ENCODE measurements around the gene IMMP2L.

The IMMP2L gene

DNA sequence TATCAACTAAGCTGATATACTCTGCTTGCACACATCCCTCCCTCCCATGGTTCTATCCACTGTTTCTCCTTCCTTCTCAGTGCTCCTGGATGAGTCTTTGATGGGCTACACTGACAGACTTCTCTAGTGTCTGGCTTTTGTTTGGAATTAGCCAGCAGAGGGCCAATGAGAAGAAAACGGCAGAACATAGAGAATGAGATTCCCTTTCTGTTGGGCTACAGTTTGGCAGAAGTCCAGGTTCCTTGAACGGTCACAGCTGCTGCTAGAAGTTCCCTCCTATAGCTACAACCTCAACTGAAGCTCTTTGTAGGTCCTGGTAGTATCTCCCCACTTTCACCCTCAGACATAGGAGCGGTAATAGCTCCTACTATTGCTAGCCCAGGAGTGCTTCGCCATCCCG is 722.4 kb downstream of the IMMP2L start:
- no peak for DNase-seq

DNA sequence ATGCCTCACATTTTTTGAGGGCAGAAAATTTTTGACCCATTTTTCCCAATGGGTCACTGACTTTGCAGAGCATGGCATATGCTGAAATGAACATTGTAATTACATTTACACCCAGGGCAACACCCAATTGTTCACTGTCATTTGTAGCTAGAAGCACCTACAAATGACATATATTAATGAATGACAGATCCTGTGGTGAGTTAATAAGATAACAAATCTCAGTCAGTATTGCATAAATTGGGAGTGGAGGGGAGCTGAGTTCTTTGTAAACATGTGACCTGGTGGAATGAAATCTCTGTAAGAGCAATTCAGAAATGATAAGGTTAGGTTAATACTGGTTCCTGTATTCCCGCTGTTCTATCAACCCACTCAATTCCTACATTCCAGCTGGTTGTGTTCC is 726.4 kb downstream of the IMMP2L start:
- no peak for DNase-seq

DNA sequence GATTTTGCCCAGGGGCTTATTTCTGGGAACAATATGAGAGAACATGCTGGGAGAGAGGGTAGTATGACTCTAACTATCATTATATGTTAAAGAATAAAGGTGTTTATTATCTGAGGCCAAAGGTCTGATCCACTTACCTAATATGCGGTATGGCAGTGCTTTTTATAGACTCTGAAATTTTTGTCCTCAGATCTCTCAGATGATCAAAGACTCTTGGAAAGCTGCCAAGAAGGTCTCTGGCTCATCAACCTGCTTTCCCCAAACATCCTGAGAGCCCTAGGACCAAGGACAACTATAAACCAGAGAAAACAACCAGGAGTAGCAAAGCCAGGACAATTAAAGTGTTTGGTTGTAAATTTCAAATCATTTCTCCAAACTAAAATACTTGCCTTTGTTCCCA is 727.1 kb downstream of the IMMP2L start:
- no peak for DNase-seq

DNA sequence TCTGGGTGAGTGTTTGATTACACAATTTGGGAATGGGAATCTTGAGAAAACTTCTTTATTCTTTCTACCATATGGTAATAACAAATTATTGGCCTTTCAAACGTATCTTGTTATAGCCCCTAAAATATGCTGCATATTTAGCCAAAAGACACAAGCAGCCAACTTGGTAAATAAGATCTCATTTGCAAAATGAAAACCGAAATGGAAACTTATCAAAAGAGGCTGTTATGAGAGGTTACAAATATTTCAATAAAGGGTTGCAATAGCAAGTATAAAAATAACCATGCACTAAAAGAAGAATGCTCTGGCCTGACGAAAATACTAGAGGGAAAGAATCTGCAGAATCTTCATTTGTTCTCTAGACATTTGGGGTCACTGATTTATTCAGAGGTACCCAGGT is 730.9 kb downstream of the IMMP2L start:
- no peak for DNase-seq

DNA sequence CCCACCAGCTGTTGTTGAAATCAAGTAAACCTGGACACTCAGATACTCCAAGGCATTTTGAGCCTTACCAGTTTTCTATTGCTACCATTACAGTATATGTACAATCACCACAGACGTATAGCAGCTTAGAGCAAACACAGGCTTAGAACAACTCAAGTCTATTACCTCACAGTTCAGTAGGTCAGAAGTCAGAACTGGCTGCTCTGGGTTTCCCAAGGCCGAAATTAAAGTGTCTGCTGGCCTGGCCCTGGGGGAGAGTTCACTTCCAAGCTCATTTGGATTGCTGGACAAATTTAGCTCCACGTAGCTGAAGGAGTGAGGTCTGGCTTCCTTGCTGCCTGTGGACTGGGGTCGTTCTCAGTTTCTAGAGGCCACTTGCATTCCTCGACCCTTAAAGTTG is 731.5 kb downstream of the IMMP2L start:
- DNase-seq, result no peak

DNA sequence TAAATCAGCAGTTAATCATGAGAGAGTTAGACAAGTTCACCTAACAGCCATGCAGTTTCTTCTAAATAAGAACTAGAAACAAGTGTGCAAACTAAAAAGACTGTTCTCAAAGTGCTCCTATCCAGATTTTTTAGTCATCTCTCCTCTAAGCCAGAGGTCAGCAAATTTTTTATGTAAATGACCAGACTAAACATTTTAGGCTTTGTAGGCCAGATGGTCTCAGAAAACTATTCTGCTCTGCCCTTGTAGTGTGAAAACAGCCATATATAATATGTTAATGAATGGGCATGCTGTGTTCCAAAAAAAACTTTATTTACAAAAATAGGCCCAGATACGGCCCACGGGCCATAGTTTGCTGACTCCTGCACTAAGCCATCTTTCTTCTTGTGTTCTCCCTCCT is 734.4 kb downstream of the IMMP2L start:
- no peak for DNase-seq

DNA sequence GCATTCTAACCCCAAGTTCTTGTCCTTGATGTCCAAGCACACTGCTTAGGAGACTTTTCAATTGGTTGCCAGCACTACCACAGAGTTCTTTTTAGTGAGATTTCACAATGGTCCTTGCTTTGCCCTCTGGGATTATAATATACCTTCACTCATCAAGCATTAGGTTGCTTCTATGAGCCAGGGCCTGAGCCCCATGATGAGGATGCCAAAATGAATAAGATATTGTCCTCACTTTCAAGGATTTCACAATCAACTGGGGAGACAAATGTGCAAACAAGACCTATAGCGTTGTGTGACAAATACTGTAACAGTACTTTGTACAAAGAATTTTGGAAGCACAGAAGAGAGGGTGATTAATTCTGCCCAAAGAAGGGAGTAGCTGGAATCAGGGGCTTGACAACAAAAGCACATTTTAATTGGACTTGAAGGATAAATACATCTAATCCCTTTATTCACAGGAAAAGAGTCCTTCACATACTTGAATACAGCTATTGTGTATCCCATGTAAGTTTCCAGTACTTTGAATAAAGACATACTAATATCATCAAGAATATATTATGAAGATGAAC is 734.9 kb downstream of the IMMP2L start:
- no peak for DNase-seq

DNA sequence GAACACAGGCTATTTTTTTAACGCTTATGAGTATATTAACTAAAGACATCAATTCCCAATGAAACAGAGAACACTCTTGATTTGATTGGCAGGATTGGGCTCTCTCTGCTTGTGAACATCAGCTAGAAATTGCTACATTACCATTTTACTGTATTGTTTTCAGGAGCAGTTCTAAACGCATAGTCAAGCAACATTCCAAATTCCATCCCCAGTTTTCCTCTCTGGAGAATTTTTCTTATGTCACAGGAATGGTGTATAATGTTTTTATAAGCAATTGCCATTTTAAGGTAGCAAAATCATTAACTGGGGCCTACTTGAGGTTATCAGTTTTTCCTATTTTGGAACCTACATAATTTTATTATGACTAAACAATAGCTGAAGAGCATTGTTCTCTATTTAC is 748.3 kb downstream of the IMMP2L start:
- no peak for DNase-seq

DNA sequence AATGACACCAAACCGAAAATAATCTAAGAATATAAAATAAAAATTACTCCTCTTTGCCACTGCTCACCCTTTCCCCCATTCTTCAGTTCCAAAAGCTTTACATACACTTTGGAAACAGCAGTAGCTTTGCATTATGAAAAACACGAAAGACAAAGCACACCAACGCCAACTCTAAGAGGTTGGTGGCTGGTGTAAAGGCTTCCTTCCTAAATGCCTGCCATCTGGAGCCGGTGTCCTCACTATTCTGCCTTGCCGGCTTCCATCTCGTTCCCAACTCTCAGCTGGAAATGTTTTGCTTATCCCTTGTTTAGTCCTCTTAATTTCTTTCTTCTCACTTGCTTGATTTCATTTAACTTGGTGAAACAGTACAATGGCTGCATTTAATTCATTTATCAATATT is 752.5 kb downstream of the IMMP2L start:
- no peak for DNase-seq

DNA sequence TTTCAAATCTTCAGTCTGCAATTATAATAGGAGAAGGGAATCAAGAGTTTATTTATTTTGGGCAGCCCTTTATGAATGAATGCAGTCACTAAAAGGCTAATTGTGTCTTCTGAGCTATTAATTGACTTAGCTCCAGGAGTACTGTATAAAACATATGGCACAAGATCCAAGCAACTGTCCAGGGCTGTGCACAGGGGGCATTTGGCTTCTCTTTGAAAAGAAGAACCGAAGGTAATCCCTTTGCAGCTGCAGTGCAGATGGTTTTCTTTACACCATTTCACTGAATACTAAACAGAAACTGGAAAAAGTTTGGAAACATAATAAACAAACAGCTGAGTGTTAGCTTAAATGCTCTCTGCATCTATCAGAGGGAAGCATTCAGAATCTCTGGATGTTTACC is 753.9 kb downstream of the IMMP2L start:
- no peak for DNase-seq

DNA sequence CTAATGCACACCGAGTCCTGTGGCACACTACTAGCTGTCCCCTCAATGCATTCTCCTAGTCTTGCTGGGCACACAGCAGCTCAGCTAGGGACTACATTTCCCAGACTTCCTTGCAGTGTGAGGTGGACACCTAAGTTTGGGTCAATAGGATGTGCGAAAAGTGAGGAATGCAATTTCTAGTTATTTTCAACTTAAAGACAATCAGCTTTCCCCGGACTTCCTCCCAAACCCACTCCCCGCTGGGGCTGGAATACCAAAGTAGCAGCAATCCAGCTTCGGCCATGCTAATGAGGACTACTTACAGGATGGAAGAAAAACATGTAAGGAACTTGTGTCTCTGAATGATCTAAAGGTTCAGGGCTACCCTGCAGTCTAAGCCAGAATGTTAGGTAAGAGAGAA is 757.8 kb downstream of the IMMP2L start:
- DNase-seq, result no peak

DNA sequence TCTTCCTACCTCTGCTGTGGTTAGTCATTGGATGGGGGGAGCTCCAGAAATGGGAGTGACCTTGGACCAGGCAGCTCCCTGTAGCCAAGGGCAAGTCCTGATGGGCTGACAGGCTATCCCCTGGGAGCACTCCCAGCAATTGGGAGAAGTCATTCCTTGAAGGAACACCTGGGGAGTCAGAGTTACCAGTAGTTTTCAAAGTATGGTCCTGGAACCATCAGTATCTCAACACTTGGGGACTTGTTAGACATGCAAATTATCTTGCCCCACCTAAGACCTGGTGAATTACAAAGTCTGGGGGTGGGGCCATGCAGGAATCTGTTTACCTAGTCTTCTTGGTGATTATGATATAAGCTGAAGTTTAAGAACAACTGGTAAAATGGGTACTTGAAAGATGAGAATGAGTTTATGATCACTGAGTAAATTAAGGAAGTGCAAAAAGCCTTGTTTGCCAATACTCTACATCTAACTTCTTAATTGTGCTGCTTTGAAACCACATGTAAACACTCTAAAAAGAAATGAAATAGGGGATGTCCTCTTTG is 758.6 kb downstream of the IMMP2L start:
- no peak for DNase-seq

DNA sequence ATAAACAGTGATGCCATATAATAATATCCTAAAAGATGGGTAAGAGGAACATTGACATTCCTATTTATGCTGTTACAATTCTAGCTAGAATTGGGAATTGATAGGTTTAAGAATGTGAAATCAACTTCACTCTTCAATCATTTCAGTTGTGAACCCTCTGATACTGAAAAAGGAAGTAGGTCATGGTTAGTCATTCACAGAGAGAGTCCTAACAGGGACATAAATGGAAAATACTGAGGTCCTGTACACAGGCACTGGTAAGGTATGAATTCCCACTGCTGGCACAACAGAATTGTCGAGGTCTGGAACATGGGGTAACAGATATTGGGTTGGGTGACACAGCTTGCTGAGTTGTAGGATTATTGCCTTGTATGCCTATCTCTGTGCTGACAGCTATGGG is 760.8 kb downstream of the IMMP2L start:
- DNase-seq, result no peak

DNA sequence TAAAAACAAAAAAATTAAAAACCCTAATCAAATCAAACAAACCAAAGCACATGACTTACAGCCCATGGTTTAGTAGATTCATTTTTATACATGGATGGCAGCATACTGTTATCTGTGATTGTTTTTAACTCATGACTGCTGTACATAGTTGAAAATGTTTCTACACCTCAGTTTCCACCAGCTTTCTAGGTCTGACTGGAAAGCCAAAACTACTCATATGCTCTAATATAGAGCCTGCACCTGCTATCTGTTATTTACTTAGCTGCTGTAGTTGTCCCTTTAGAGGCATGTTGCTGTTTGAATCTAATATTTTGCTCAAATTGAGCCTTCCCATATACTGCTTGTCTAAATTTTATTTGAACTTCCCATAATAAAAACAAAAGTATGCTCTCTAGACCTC is 761.3 kb downstream of the IMMP2L start:
- no peak for DNase-seq

DNA sequence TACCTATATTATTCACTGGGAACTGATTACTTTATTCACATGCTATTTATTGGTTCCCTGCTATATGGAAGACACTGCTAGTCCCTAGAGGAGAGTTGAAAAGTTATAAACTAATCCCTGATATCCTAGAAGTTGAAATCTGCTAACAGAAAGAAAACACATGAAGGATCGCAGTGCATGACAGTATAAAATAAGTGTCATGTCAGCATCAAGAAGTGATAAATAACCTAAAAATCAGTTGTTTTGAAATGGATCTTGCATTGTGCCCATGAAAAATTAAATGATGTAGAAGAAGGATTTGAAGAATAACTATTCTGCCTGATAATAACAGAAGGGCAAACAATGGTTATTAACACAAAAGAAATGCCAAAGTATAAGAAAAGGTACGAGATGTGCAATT is 764.6 kb downstream of the IMMP2L start:
- no peak for DNase-seq

DNA sequence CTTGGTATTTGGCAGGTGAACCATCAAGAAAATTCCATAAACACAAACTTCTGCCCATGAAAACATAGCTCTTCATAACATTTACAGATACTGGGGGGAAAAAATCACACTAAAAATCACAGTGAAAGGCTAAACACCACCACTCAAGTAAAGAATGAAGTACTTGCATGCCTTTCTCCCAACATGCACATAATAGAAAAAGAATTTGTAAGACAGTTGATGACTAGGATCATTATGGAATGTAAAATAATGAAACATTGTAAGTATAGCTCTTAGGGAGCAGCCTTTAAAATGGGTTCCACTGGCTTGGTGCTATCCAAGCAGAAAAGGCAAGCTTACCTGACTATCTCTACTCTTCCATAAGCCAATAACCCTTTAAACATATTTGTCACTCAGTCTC is 771.3 kb downstream of the IMMP2L start:
- no peak for DNase-seq

DNA sequence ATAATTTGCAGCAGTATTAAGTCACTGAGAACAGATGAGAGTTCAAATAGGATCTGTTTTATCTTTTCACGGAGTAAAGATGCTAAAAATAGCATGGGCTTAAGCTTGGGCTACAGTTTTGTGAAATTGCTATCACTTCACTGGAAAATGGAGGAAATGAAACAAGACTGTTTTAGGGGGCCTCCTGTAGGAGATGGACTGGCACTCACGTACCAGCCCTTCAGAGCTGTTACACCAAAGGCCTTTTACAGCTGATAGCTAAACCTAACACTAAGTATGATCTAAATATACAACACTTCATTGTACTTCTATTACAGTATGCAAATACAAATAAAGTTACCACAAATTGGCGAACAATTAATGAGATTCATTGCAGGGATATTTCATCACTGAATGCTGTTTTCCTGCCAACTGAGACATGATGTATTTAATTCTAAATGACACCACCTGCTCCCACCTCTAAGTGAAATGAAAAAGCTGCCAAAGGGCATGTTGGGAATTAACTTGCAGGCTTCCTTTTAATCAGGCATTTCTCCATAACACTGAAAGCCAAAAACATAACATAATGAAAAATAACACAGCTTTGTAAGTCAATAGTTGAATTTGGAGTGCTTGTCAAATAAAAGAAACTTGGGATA is 775.8 kb downstream of the IMMP2L start:
- DNase-seq, result no peak

DNA sequence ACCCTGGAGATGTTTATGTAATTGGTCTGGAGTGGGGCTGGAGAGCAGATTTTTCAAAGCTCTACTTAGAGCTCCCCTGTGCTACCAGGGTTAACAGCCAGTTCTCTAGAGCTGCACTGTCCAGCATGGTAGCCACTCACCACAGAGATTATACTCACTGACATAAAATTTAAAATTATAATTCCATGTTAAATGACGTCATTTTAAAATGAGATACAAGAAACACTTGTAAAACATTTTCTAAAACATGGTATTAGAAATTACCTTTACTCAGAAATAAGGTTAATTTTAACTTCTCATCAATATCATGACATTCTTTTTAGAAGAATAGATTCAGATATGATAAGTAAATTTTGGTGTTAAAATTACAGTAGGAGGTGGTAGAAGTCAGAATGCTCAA is 777.5 kb downstream of the IMMP2L start:
- no peak for DNase-seq

DNA sequence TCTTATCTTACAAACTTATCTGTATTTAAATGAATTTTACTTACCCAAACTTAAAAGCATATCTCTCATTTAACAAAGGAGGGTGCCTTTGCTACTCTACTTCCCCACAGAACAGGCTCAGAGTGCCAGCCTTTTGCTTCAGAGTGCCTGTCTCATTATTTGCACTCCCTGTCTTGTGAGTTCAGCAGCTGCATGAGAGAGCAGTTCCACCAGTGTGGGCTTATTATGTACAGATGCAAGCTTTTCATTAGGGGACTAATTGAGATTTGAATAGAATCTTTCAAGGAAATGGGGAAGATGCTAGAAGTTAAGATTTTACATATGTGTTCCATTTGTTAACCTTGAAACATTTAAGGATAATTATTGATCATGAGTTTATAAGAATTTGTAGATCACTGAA is 781.6 kb downstream of the IMMP2L start:
- no peak for DNase-seq

DNA sequence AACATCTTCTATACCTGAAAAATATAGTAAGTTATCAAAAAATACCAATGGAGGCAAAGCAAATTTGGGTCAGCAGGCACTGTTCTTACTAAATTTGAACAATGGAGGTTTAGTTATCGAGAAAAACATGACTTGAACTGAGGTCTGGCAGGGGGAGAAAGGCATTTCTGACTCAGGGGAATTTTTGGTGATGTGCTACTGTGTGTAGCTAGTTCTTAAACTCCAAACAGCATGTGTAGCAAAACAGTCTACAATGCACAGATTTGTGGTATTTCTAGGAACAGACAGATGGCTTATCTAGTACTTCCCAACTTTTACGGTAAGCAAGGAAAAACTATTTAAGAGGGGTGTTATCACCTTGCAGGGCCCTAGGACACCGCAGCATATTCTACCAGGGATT is 783.0 kb downstream of the IMMP2L start:
- DNase-seq, result no peak

DNA sequence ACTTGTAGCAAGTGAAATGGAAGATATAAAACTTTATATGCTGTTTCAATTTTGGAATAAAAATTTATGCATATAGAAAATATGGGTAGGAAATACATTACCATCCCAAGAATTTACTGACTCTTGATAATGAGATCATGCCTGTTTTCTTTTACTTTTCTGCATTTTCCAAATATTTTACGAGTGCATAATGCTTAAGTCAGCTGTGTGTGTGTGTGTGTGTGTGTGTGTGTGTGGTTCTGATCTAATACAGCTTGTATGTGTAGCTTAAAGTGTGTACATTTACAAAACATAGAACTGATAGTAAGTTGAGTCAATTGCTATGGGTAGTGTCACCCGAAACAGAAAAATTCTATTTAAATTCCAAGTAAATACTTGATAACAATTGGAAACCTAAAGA is 787.2 kb downstream of the IMMP2L start:
- DNase-seq, result no peak

DNA sequence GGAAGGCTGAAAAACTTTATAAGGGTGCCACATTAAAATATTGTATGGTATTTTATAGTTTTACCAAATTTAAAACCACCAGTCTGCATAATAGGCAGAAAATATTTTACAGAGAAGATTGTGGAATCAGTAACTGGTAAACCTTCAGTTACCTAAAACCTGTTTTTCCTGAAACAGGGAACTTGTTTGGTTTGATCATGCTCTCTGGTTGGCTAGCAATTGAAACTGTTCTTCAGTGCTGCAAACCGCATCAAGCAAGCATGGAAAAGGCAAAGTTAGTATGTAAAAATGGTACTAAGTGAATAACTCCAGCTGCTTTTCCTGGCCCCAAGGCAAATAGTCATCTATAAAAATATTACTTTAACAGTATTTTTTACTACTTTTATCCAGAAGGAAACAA is 788.2 kb downstream of the IMMP2L start:
- no peak for DNase-seq

DNA sequence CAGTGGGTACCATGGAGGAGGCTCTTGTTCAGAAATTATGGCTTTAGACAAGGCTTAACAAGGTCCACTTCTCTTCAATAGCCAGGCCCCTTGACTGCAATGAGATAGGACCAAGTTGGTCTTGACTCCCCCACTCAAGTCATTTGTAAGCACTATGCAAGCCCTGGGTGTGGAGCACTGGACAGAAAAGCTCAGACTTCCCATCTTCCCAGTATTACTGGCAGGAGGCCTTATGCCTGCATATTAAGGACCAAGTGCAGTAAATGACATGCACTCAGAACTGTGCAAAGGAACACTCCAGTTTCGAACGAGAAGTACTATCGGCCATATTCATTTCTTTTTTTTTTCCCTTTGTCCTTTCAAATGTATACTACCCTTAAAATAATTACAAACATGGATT is 789.7 kb downstream of the IMMP2L start:
- DNase-seq, result no peak

DNA sequence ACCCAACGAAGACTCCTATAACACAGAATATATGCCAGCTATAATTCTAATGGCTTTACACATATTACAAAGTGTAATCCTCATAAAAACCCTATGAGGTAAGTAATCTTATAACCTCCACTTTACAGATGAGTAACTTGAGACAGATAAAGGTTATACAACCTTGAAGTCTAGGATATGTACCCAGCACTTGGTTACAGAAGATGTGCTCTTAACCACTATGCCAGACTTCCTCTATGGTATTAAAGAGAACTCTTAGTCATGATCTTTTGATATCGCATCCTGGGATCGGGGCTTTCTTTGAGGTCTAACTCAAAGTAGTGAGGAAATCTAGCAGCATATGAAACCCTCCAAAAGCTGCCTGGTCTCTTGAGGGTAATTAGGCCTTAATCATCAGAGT is 790.6 kb downstream of the IMMP2L start:
- DNase-seq, result no peak

DNA sequence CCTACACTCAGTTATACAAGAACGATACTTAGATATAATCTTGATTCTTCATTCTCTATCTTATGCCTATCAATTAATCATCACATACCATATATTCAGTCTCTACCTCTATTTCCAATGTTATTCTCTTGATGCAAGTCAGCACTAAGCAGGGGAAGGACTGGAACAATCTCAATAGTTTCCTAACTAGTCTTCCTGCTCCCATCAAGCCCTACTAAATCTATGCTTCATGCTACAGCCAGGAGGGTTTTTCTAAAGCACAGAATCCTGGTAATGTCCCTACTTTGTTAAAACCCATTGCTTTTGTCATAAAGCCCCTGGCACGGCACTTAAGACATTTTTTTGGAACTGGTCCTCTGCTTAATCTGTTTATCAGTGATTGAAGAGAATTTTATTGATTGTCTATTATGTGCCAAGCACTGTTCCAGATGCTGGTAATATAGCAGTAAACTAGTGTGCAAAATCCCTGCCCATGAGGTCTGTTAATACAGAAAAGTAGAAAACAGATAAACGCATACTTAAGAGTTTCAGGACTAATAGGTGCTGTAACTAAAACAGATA is 794.7 kb downstream of the IMMP2L start:
- no peak for DNase-seq
